ENCODE results near the gene PHYHIPL.

DNA sequence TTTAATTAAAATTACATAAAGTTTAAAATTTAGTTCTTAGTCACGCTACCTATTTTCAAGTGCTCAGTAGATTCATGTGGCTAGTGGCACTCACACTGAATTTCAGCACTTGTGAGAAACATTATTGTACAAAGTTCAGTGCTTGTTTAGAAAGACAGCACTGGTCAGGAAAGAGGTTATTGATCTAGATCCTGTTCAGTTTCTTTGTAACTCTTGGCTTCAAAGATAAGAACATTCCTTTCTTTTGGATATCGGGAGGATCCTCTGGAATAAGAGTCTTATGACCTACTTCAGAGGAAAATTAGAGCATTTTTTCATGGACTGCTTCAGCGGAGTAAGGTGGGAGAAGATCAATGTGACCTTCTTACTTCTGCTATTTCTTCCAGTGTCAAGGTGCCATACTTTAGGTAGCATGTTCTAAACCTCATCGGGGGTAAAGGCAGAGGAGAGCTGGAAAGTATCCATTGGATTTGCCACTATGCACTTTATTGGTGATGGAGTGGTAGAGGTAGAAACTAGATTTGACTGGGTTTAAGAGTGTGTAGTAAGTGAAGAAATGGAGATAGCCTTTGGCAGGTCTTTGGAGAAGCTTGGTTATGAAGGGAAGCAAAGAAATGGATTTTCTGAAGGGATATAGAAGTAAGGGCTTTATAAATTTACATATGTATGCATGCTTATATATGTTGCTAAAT lies 39.9 kb downstream of the PHYHIPL start:
- TF ChIP-seq TAF1 (IDR thresholded peaks at IDR 0.05; ENCODE audit: low read depth, low read length) (no peak), POLR2A (IDR thresholded peaks at IDR 0.05; ENCODE audit: low read depth, low read length) (no peak)
